GM12878 (cell line): ENCODE results near the gene OR2T6. TPM values are rescaled to one million over a fixed set of nuclear protein-coding genes. Genes with fewer than 3 reads are reported as not detected.

Experiments
- ATF2 ChIP-seq: IDR thresholded peaks from 2 replicates; pipeline ENCODE4 v1.6.1; 2012; ENCODE audit warnings: low read length, inconsistent platforms
- E4F1 ChIP-seq: fragments of 450-650 bp; IDR thresholded peaks from 2 replicates; pipeline ENCODE4 v1.6.1; 2018; ENCODE audit warnings: borderline replicate concordance, mild to moderate bottlenecking; ENCODE audit not compliant: partially characterized antibody
- ESRRA ChIP-seq: IDR thresholded peaks from 2 replicates; pipeline ENCODE4 v1.6.1; 2012; ENCODE audit warnings: mild to moderate bottlenecking, low read length, improper control_type of control experiment
- HDAC2 ChIP-seq: fragments of 200-600 bp; sonication (generic); IDR thresholded peaks from 2 replicates; pipeline ENCODE4 v1.6.1; 2017
- HDGF ChIP-seq: fragments of 450-650 bp; IDR thresholded peaks from 2 replicates; pipeline ENCODE4 v1.6.1; 2016; ENCODE audit warnings: antibody characterized with exemption
- IRF3 ChIP-seq: fragments of 450-650 bp; IDR thresholded peaks from 2 replicates; pipeline ENCODE4 v1.6.1; 2014; ENCODE audit warnings: mild to moderate bottlenecking
- KLF5 ChIP-seq: fragments of 450-650 bp; IDR thresholded peaks from 2 replicates; pipeline ENCODE4 v1.6.1; 2014; ENCODE audit warnings: mild to moderate bottlenecking; ENCODE audit not compliant: partially characterized antibody
- LARP7 ChIP-seq: fragments of 450-650 bp; IDR thresholded peaks from 2 replicates; pipeline ENCODE4 v1.6.1; 2017; ENCODE audit warnings: mild to moderate bottlenecking
- MXI1 ChIP-seq: fragments of 150-350 bp; IDR thresholded peaks from 2 replicates; pipeline ENCODE4 v1.6.1; 2011; ENCODE audit warnings: low read depth, mild to moderate bottlenecking, inconsistent platforms, low read length, improper control_type of control experiment
- NFYA ChIP-seq: IDR thresholded peaks from 2 replicates; pipeline ENCODE4 v1.6.1; 2011; ENCODE audit warnings: low read depth, mild to moderate bottlenecking, low read length, improper control_type of control experiment, borderline replicate concordance
- PBX3 ChIP-seq: IDR thresholded peaks from 2 replicates; pipeline ENCODE4 v1.6.1; 2011; ENCODE audit warnings: mild to moderate bottlenecking, low read depth, low read length, moderate library complexity; ENCODE audit not compliant: insufficient replicate concordance
- RAD51 ChIP-seq: fragments of 450-650 bp; IDR thresholded peaks from 2 replicates; pipeline ENCODE4 v1.6.1; 2016; ENCODE audit warnings: moderate library complexity, mild to moderate bottlenecking, inconsistent platforms
- SIN3A ChIP-seq: IDR thresholded peaks from 2 replicates; pipeline ENCODE4 v1.6.1; 2012; ENCODE audit warnings: low read depth, low read length, improper control_type of control experiment
- SMARCA5 ChIP-seq: fragments of 450-650 bp; IDR thresholded peaks from 2 replicates; pipeline ENCODE4 v1.6.1; 2017; ENCODE audit warnings: mild to moderate bottlenecking
- SREBF1 ChIP-seq: IDR thresholded peaks from 2 replicates; pipeline ENCODE4 v1.6.1; 2012; ENCODE audit warnings: mild to moderate bottlenecking, low read length
- USF1 ChIP-seq: IDR thresholded peaks from 2 replicates; pipeline ENCODE4 v1.6.1; 2011; ENCODE audit warnings: borderline replicate concordance, low read depth, mild to moderate bottlenecking, moderate library complexity, mixed read lengths, low read length; ENCODE audit not compliant: insufficient read depth; ENCODE audit errors: extremely low read length
- YY1 ChIP-seq: IDR thresholded peaks from 2 replicates; pipeline ENCODE4 v1.6.1; 2011; ENCODE audit warnings: low read depth, mild to moderate bottlenecking, low read length
- ZBTB4 ChIP-seq: fragments of 450-650 bp; formaldehyde crosslinking; IDR thresholded peaks from 2 replicates; pipeline ENCODE4 v1.4.0; 2022; ENCODE audit warnings: mild to moderate bottlenecking, moderate library complexity
- ZNF274 ChIP-seq: IDR thresholded peaks from one replicate; pipeline ENCODE4 v1.8.0; 2011; ENCODE audit not compliant: insufficient read length, insufficient read depth
- ZSCAN29 ChIP-seq: fragments of 450-650 bp; IDR thresholded peaks from 2 replicates; pipeline ENCODE4 v1.6.1; 2017; ENCODE audit warnings: mild to moderate bottlenecking, moderate library complexity
- polyA plus RNA-seq, 11 experiments: library from polyadenylated mRNA; depleted of rRNA in 4 of 11; unstranded in 6 of 11; stranded (reverse) in 5 of 11; fragments of >200 nt; fragmentation: Nextera tagmentation in 4 of 11; fragmentation: Illumina TruSeq in 1 of 11; extraction: Ambion mirVana in 4 of 11; extraction: Trizol in 1 of 11; gene quantifications; 1 replicate in 1 of 11; 2 replicates in 10 of 11; pipeline versions ENCODE4 v1.2.1 to v1.2.3, GENCODE V29; 2011 to 2016; ENCODE audit warnings: inconsistent platforms in 2 of 11, missing spikeins in 2 of 11, low read depth in 1 of 11
- total RNA-seq, 4 experiments: library from RNA; depleted of rRNA in 3 of 4; stranded (reverse); fragments of >200 nt in 3 of 4; fragmentation: Illumina TruSeq in 1 of 4; extraction: Trizol in 1 of 4; gene quantifications; 2 replicates each; pipeline versions ENCODE4 v1.2.1 to v1.2.3, GENCODE V29; 2013 to 2021

Gene OR2T6
- total and polyA plus RNA-seq, 10 of the 15 experiments (the other 5 are each of a cell fraction or from before 2014, with no cell fraction given): not detected

- TF ChIP-seq RAD51: no peak
- TF ChIP-seq ATF2: peak; percentile 79; the same call in 1 of the 2 replicates
- TF ChIP-seq SIN3A: no peak
- TF ChIP-seq HDGF: no peak; the same call in 1 of the 2 replicates
- TF ChIP-seq USF1: no peak
- TF ChIP-seq ZSCAN29: no peak
- no peak for TF ChIP-seq ESRRA
- no peak for TF ChIP-seq ZBTB4 (CRISPR knock-in tag)
- TF ChIP-seq MXI1: no peak
- no peak for TF ChIP-seq E4F1
- no peak for TF ChIP-seq KLF5
- TF ChIP-seq LARP7: no peak
- no peak for TF ChIP-seq NFYA
- TF ChIP-seq HDAC2: no peak
- TF ChIP-seq IRF3: no peak
- TF ChIP-seq PBX3: no peak
- no peak for TF ChIP-seq SREBF1
- no peak for TF ChIP-seq SMARCA5
- TF ChIP-seq ZNF274: no peak
- TF ChIP-seq YY1: no peak
Observed at GRCh38 chr1:248406721-248407692, 31.5 kb downstream of the OR2T6 start (continued).
